Fibroblast of pulmonary artery (primary cell): ENCODE measurements around the gene PNMA8A.

Experiments used
- DNase-seq: peaks from one replicate; pipeline ENCODE4 v3.0.0-alpha.2; 2010; ENCODE audit warnings: low read depth
- H3K4me3 ChIP-seq: replicated peaks from 2 replicates; pipeline ENCODE4 v1.5.1; 2011; ENCODE audit warnings: low read depth, mild to moderate bottlenecking, control low read depth, low read length, moderate library complexity
- TF ChIP-seq, protein P1 (sequence below): IDR thresholded peaks from 2 replicates; pipeline ENCODE4 v1.5.1; 2011; ENCODE audit warnings: mild to moderate bottlenecking, control low read depth, low read length, inconsistent platforms; ENCODE audit errors: missing control alignments

Gene PNMA8A

DNA sequence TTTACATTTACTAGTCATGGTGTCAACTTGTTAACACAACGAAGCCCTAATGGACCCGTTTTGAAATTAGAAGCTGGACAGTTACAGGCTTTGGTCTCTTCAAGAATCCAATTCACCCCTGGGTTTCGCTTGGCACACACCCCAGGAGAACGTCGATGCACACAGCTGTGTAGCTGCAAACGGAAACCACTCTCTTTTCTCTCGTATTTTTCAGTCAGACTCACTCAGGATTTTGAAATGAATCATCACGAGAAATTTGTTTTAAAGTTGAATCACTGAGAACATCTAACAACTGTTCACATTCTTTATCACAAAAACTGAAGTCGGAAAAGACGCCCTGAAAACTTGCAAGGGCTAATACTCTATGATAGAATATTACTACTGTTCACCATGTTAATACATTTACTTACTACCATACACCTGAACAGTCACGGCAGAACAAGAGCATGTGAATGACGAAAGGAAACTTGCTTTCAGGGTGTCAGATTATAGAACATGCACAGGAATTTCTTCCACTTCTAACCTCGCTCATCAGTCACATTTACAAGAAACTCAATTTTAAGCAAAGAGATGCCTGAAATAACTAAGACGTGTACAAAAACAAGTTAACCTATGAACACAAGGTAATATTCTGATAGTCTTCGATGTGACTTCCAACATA, 4.7 kb downstream of the PNMA8A start:
- peak; percentile 84 for DNase-seq
- TF ChIP-seq, protein P1, sequence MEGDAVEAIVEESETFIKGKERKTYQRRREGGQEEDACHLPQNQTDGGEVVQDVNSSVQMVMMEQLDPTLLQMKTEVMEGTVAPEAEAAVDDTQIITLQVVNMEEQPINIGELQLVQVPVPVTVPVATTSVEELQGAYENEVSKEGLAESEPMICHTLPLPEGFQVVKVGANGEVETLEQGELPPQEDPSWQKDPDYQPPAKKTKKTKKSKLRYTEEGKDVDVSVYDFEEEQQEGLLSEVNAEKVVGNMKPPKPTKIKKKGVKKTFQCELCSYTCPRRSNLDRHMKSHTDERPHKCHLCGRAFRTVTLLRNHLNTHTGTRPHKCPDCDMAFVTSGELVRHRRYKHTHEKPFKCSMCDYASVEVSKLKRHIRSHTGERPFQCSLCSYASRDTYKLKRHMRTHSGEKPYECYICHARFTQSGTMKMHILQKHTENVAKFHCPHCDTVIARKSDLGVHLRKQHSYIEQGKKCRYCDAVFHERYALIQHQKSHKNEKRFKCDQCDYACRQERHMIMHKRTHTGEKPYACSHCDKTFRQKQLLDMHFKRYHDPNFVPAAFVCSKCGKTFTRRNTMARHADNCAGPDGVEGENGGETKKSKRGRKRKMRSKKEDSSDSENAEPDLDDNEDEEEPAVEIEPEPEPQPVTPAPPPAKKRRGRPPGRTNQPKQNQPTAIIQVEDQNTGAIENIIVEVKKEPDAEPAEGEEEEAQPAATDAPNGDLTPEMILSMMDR = no peak
- peak overlapping the region; percentile 1 for H3K4me3 ChIP-seq

DNA sequence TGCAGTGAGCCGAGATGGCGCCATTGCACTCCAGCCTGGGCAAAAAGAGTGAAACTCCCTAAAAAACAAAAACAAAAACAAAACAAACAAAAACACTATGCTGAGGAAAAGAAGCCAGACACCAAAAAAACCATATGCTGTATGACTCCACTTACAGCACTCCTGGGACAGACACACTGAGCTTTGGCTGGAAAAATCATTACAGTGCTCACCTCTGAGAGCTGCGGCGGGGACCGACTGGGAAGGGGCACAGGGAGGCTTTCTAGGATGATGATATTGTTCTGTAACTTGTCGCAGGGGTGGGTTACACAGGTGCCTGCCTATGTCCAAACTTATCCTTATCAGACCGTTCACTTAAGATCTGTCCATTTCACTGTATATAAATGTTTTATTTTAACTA, 7.8 kb downstream of the PNMA8A start:
- TF ChIP-seq, protein P1 = no peak
- H3K4me3 ChIP-seq = no peak overlapping the region
- no peak for DNase-seq

DNA sequence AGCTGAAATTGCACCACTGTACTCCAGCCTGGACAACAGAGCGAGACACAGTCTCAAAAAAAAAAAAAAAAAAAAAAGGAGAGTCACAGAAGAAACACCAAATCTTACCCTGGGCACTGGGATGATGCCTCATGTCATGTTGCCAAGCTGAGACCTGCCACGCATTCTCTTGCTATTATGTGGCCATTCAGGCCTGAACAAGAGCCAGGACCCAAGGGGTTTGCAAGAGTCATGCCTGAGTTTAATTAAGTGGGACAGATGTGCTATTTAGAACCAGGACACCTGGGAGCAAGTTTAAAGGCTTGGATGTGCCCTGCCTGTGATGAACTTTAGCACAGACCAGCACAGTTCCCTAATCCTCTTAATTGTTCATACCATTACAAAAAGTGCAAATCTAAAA, 9.8 kb downstream of the PNMA8A start:
- TF ChIP-seq, protein P1 = no peak
- DNase-seq = no peak
- H3K4me3 ChIP-seq = no peak overlapping the region

DNA sequence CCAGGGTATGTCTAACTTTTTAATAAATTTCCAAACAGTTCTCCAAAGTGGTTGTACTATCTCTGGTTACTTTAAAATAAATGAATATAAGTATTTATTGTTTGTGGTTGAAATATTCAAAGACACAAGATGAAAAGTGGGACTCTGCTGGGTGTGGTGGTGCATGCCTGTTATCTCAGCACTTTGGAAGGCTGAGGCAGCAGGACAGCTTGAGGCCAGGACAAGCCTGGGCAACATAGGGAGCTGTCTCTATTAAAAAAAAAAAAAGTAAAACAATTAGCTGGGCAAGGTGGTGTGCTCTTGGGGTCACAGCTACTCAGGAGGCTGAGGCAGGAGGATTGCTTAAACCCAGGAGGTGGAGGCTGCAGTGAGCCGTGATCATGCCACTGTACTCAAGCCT, 10.4 kb downstream of the PNMA8A start:
- DNase-seq = no peak

DNA sequence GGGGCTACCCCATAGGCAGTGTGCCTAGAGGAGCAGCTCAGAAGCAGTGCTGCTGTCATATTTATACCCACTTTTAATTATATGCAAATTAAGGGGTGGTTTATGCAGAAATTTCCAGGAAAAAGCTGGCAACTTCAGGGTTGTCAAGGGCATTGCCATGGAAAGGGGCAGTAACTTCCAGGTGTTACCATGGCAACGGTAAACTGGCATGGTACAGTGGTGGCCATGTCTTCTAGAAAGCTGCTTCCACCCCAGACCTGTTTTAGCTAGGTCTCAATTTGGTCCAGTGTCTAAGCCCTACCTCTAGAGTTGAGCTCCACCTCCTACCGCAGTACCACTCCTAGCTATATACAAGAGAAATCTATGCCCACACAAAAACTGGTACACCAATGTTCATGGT, 11.3 kb downstream of the PNMA8A start:
- TF ChIP-seq, protein P1 = no peak
- H3K4me3 ChIP-seq = no peak overlapping the region
- DNase-seq = no peak

More for the DNA sequence above, 10.4 kb downstream of the PNMA8A start:
- no peak overlapping the region for H3K4me3 ChIP-seq
- TF ChIP-seq, protein P1 = no peak

DNA sequence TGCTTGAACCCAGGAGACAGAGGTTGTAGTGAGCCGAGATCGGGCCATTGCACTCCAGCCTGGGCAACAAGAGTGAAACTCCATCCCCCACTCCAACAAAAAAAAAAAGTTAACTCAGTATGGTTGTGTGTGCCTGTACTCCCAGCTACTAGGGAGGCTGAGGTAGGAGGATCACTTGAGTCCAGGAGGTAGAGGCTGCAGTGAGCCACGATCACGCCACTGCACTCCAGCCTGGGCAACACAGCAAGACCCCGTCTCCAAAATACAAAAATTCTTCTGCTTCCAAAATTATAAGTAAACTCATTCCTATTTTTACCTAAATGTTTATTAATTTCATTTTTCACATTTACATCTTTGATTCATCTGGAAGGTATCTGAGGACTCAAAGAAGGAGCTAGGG, 14.4 kb downstream of the PNMA8A start:
- H3K4me3 ChIP-seq = no peak overlapping the region
- no peak for DNase-seq
- TF ChIP-seq, protein P1 = no peak

DNA sequence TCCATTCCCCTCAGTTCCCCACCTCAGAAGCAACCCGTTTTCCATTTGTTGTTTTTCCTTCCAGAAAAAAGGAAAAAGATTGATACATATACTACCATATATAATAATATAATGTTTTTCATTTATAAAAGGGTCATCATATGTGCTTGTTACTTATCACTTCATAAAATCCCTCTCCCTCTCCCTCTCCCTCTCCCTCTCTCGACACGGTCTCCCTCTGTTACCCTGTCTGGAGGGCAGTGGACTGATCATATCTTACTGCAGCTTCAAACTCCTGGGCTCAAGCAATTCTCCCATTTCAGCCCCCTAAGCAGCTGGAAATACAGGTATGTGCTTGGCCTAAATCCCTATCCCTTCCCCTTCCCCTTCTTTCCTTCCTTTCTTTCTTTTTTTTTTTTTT, 17.1 kb downstream of the PNMA8A start:
- TF ChIP-seq, protein P1 = no peak
- no peak for DNase-seq
- no peak overlapping the region for H3K4me3 ChIP-seq
